ENCODE data around the gene LAMA4.

GRCh38 chr6:112196306-112196705 lies 58.1 kb downstream of the LAMA4 start:
- no peak for TF ChIP-seq ELF4 (IDR thresholded peaks at IDR 0.05)
- no peak for TF ChIP-seq TARDBP (IDR thresholded peaks at IDR 0.05)
- no peak for TF ChIP-seq L3MBTL2 (conservative IDR thresholded peaks at IDR 0.05)
- no peak for TF ChIP-seq FOXM1 (IDR thresholded peaks at IDR 0.05; ENCODE audit: borderline replicate concordance)
- no peak for TF ChIP-seq FOXK2 (IDR thresholded peaks at IDR 0.05)
- no peak for TF ChIP-seq BHLHE40 (IDR thresholded peaks at IDR 0.05; ENCODE audit: borderline replicate concordance)
- TF ChIP-seq SUZ12 (IDR thresholded peaks at IDR 0.05): no peak
- no peak for TF ChIP-seq CTBP1 (IDR thresholded peaks at IDR 0.05; ENCODE audit: borderline replicate concordance)

Measured in HEK293T (cell line).